ENCODE measurements around the gene DLG2.

Gene DLG2

GRCh38 chr11:83840326-83840725 lies 1786.8 kb downstream of the DLG2 start:
- no peak for DNase-seq (ENCODE audit: low read depth)

GRCh38 chr11:83836883-83837654 lies 1790.1 kb downstream of the DLG2 start:
- peak; percentile 44 for DNase-seq (ENCODE audit: low read depth)

DNA sequence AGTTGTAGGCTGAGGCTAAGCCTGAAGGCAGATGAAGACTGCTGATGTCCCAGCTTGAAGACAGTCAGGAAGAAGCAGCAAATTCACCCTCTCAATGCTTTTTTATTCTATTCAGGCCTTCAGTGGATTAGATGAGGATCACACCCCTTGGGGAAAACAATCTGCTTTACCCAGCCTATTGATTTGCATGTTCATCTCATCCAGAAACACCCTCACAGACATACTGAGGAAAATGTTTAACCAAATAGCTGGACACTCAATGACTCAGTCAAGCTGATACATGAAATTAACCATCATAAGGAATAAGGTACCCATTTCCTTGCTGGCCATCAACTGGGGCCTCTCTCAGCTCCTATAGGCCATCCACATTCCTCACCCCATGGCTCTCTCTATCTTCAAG lies 1791.1 kb downstream of the DLG2 start:
- DNase-seq (ENCODE audit: low read depth), result no peak

GRCh38 chr11:83835423-83835822 lies 1791.7 kb downstream of the DLG2 start:
- peak; percentile 18 for DNase-seq (ENCODE audit: low read depth)

- DNase-seq (ENCODE audit: low read depth), result no peak
These were observed 1795.2 kb downstream of the DLG2 start for GRCh38 chr11:83831929-83832328.

DNA sequence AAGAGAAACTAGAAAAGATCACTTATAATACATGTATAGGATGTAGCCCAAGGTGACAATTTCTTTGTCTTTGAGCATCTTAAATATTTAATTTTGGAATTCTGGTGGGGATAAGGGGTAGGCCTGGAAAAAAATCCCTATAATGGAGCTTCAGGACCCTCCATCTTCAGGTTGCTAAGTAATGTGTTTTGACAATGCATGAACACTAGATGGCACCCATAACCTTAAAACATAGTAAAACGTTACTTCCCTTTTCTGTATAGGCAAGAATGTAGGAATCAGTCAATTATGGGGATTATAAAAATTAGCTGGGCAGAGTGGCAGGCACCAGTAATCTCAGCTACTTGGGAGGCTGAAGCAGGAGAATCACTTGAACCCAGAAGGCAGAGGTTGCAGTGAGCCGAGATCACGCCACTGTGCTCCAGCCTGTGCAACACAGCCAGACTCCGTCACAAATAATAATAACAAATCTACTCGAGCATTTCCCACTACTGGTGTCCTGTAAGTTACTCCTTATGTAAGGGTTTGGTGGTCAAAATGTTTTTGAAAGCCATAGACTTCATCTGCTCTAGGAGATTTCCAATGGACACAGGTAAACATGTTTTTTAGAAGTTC lies 1799.1 kb downstream of the DLG2 start:
- DNase-seq (ENCODE audit: low read depth), result peak; percentile 39

DNA sequence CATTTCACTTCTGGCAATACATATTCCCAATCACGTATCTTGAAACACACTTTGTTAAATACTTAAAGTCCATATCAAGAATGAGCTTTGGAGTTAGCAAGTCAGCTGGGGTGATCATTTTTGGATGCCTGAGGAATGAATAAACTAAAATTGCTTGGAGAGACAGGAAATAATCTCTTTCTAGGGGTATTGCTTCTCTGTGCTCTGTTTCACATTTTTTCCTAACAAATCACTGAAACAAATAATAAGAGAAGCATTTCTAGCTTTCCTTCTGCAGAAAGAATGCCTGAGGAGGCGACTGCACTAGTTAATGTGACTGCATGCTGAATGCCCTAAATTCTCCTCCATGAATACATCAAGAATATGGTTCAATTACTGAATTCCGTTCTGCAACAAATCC lies 1799.6 kb downstream of the DLG2 start:
- peak; percentile 11 for DNase-seq (ENCODE audit: low read depth)

DNA sequence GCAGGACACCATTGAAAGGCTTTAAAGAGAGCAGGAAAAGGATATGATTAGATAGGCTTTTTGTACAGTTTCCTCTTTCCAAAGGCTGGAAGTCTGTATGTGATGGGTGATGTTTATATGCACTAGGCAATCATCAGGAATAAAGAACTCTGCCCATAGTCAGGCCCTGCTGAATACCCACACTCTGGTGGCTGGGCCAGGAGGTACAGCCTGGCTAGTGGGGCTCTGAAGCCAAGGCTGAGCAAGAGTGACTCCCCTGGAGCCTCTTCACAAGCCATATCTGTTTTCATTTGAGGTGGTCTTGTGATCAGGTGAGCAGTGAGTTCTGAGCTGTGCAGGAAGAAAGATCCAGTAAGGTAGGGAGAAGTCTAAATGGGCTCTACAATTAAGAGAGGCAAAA lies 1801.1 kb downstream of the DLG2 start:
- DNase-seq (ENCODE audit: low read depth), result no peak

GRCh38 chr11:83823461-83824025 lies 1803.6 kb downstream of the DLG2 start:
- DNase-seq (ENCODE audit: low read depth), result no peak

- DNase-seq (ENCODE audit: low read depth), result peak; percentile 66
These were observed 1807.1 kb downstream of the DLG2 start for GRCh38 chr11:83819931-83820549.

DNA sequence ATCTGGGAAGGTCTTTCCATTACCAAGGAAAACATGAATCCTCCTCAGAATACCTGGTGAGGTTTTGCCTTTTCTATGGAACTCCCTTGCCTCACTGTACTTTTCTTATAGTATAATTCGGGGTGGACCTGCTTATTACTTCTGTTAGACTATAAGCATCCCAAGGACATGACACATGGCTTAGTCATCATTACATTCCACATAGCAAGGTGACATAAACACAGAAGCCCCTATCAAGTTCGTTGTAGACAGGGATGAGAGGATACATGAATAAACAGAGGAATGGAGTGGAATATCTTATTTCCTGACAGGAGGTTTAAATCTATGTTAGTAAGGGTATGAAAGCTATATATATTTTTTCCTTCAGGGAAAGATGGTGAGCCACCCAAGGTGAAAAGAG lies 1808.8 kb downstream of the DLG2 start:
- DNase-seq (ENCODE audit: low read depth), result no peak

DNA sequence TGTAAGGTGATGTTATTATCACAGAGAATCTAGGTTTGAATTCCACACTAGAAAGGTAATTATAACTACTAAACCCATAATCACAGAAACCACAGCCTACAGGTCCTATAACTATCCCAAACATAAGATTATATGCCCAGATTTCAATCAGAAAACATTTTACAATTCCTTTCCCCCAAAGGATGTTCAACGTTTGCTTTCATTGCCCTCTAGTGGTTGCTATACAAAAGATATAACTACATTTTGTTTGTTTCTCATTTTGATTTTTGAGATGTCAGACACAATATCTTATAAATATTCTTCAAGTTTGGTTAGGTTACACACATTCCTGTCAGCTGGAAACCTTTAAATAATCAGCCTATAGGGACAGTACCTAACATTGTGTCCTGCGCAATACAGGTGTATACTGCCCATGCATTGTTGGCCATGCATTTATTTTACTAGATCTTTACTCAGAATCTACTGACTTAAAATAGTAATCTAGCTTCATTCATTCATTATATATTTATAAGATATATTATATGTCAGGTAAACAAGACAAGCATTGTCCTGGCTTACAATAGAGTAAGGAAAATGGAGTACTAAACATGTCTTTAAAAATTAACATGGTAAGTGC lies 1810.5 kb downstream of the DLG2 start:
- DNase-seq (ENCODE audit: low read depth), result peak; percentile 18

DNA sequence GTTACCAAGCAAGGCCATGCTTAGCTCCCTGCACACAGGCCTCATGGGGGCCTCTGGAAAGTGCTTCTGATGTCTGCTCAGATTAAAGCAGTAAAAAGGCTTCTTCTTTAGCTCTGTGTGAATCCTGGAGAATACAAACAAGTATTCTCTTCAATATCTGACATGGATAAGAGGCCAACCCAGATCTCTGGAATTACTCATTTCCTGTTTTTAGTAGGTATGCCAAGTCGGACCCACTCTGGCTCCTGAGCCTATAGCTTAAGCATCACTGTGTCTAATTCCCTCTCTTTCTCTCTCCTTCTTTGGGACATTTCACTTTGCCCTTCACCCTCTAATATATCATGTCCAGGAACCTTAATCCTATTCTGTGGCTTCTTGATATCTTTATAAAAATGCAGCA lies 1811.4 kb downstream of the DLG2 start:
- DNase-seq (ENCODE audit: low read depth), result no peak

DNA sequence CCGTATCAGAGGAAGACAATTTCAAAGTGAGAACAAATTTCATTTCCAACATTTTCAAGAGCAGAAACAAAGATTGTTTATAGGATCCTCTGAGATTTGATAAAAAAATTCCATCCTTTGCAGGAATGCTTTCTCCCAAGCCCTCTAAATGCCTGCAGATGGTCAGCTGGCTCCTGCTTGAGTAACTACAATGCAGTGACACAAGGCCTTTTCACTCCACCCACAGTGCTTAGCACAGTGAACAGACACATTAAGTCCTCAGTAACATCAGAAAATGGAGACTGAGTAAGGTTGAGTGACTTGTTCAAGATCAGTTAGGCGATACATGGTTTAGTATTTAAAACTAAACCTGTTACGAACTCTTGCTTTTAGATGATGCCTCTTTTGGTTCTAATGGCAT lies 1813.8 kb downstream of the DLG2 start:
- DNase-seq (ENCODE audit: low read depth), result no peak

DNA sequence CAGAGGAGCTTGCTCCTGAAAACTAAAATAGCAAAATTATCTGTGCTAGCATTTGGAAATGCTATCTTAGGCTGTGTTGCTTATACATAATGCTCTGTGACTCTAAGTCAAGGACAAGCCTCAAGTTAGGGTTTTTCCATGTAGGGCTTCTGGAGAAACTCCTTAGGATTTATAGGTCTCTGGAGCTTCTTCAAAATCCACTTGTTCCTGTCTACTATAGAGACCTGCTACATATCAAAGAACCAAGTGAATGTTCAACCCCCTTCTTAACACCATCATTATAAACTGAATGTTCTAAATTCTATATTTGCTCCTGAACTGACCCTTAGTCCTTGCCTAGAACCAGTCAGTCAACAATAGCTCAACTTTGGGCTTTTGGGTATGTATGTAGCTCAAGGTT lies 1817.9 kb downstream of the DLG2 start:
- DNase-seq (ENCODE audit: low read depth), result no peak

- no peak for DNase-seq (ENCODE audit: low read depth)
These were observed 1825.3 kb downstream of the DLG2 start for GRCh38 chr11:83801799-83802198.

- no peak for DNase-seq (ENCODE audit: low read depth)
These were observed 1833.8 kb downstream of the DLG2 start for GRCh38 chr11:83793310-83793709.

GRCh38 chr11:83791557-83791956 lies 1835.6 kb downstream of the DLG2 start:
- DNase-seq (ENCODE audit: low read depth), result no peak

GRCh38 chr11:83785942-83786341 lies 1841.2 kb downstream of the DLG2 start:
- DNase-seq (ENCODE audit: low read depth), result no peak

GRCh38 chr11:83784419-83784818 lies 1842.7 kb downstream of the DLG2 start:
- no peak for DNase-seq (ENCODE audit: low read depth)

GRCh38 chr11:83782329-83782728 lies 1844.8 kb downstream of the DLG2 start:
- DNase-seq (ENCODE audit: low read depth), result no peak

GRCh38 chr11:83779876-83780275 lies 1847.3 kb downstream of the DLG2 start:
- DNase-seq (ENCODE audit: low read depth), result no peak

DNA sequence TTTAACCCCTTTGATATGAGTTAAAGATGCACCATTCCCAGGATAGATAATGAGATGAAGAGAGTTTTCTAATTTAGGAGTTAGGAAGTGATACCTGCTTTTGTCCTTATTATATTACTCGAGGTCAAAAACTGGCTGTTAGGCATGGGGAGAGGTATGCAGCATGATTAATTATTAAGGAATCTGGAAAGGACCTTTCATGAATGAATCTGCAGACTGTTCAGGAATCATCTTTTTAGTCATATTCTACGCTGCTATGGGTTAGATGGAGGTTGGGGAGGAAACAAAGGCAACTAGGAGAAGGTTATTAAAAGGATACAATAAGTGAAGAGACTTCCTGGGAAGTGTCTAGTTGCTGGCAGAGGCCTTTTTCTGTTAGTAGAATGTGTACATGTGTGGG lies 1848.5 kb downstream of the DLG2 start:
- no peak for DNase-seq (ENCODE audit: low read depth)
